HG03469 (cell line): ENCODE results near the gene ERICH3.

ENCODE experiments used
- ATAC-seq: cut with Tn5 transposase; IDR thresholded peaks from one replicate; pipeline ENCODE4 v1.9.1; 2021; ENCODE audit warnings: mild to moderate bottlenecking, moderate library complexity, moderate number of reproducible peaks; ENCODE audit not compliant: unreplicated experiment

The ERICH3 gene

DNA sequence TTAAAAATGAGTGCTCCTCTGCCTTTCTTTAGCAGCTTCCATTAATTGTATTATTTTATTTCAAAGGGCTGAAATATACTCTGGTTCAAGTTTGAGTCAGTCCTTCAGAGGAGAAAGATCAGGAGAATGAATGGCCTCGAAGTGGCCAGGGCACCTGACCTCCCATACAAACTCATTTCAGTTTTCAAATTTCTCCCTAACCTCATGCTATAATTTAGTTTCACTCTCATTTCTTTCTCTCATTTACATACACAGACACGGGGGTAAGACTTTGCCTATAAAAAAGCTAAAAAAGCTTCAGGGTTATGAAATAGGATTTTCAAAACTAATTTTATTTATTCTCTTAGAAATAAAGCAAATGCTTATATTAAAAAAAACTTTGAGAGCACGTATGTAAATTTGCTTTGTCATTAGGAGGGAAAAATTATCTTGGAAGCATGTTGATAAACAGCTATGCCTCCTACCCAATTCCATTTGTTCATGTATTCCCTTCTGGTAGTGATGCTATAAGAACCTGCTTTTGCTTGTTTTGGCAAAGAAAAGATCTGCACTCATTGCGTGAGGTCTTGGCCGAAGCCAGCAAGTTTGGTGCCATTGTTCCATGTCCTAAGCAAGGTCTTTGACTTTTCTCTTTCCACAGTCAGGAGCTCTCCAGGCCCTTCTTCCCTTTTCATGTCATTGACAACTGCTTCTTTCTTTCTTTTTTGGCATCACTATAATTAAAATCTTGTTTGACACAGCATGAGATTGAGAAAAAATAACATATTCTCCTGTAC, 80.8 kb downstream of the ERICH3 start:
- no peak for ATAC-seq

DNA sequence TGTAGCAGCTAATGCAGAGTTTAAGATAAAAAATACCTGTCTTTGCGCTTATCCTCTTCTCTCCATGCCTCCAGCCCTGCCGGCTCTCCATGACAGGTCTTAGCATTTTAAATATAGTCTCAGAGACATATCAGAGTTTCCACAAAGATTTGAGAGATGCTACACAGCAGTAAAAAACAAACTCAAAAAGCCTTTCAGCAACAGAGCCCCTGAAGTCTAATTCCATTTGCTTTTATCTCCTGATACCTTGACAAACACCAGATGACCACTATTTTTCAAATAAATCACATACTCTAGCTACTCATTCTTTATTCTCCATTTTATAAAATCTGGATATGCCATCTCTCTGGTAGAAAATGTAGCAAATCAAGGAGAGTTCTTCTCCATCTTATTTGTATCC, 81.6 kb downstream of the ERICH3 start:
- ATAC-seq, result no peak

DNA sequence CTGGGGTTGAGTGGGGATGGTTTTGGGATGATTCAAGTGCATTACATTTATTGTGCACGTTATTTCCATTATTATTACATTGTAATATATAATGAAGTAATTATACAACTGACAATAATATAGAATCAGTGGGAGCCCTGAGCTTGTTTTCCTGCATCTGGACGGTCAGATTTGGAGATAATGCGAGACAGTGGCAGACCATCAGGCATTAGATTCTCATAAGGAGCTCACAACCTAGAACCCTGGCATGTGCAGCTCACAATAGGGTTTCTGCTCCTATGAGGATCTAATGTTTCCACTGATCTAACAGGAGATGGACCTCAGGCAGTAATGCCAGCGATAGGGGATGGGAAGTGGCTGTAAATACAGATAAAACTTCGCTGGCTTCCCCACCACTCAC, 83.3 kb downstream of the ERICH3 start:
- ATAC-seq, result no peak

DNA sequence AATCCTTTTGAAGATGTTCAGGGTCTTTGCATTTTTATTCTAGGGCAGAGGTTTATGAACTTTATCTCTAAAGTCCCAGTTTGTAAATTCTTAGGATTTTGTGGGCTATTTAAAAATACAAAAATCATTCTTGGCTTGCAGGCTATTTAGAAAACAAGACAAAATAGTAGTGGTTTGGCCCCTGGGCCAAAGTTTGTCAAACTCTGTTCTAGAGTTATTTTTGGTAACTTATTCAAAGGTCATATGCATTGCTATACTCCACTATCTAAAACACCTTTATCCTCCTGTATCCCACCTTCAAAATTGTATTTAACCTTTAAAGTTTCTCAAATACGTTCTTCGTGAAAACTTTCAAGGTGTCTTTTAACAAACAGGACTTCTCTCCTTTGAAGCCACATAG, 85.7 kb downstream of the ERICH3 start:
- ATAC-seq, result no peak

DNA sequence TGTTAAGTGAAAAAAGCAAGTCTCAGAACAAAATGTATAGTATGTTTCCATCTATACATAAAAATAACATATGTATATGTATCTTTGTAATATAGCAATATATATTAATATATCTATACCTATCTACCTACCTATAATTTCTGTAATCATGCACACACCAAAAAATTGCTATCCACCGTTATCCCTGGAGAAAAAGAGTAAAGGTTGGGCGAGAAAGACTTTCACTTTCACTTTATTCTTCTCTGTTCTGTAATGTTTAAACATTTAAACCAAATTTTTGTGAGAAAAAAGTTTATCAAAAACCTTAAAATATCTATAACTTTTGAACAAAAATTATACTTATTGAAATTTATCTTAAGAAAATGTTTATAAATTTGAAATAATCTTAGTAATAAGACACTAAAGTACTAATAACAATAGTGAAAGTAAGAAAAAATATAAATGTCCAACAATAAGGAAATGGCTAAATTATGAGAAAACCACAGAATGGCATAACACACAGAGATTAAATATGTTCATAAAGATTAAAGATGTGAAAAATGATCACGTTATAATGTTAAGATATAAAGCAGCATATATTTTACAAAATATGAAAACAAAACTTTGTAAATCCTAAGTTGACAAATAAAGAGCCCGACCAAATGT, 87.2 kb downstream of the ERICH3 start:
- ATAC-seq, result no peak

DNA sequence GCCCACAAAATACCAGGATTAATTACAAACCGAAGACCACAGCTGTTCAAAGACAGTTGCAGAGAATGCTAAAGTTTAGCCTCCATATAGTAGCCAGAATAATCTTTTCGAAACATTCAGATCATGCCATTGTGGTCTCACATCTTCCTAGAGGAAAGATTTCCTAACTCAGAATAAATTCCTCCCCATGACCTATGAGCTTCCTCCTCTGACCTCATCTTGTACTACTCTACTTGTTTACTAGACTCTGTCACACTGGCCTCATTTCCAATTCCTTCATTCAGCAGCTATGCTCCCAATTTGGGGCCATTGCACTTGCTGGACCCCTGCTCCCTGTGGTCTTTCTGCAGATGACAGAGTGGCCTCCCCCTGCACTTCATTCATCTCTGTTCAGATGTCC, 89.4 kb downstream of the ERICH3 start:
- no peak for ATAC-seq

DNA sequence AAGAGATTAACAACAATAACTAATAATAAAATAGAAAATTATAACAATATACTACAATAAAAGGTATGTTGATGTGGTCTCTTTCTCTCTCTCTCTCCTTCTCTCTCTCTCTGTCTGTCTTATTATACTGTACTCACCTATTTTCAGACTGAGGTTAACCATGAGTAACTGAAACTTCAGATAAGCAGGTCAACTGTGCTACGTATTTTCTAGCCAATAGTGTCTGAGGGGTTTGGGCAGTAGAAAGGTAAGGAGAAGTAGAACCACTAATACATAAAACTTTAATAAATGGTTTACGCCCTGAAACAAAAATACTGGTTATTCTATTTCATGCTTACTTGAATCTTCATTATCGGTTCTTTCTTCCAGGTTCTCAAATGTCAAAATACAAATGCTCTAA, 90.2 kb downstream of the ERICH3 start:
- no peak for ATAC-seq

DNA sequence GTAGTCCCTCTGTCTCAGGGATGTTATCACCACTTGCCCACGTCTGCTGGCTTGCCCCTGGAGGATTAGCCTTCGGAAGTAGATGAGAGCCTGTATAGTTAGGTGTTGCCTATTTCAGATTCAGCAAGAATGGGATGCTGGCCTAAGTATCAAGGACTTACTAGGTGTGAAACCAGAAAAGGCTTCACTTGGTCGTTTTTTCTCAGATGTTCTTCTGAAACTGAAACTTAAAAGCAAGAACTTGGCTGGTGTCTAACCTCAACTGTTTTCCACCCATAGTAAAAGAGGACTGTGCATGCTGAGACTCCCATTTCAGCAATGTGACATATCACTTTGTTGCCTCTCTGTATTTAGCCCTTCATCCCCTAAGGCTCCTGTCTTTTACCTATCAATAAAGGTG, 94.2 kb downstream of the ERICH3 start:
- ATAC-seq, result peak; percentile 98

DNA sequence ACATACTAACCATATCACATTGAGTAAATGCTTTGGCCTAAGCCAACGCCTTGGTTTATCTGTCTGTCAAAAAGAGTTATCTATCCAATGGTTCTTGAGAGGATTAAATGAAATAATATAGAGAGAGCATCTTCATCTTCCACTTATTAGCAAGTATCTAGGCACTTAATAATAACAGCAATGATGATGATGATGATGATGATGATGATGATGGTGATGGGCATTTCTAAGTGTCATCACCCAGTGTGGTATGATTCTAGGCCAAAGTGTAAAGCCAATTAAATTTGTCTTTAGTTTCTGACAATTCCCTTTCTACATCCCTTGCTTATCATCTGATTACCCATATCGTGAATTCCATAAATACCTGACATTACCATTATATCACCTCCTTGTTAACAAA, 95.5 kb downstream of the ERICH3 start:
- no peak for ATAC-seq

DNA sequence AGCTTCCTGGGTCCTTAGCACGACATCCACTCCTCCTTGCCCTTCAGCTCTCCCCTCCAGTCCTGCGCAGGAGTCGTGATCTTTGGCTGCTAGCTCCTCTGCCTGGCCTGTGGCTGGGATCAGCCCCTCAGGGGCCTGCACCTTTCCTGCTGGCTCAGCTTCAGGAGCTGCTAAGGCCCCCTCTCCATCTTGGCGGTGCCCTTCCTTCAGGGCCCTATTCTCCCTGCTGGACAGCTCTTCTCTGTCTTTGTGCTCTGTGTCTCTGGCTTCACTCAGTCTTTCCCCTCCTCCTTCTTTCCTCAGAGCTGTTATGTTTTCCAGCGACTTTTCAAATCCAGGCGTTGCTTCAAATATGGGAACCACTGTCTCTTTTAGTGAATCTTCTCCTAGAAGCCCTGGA, 101.7 kb downstream of the ERICH3 start:
- no peak for ATAC-seq

DNA sequence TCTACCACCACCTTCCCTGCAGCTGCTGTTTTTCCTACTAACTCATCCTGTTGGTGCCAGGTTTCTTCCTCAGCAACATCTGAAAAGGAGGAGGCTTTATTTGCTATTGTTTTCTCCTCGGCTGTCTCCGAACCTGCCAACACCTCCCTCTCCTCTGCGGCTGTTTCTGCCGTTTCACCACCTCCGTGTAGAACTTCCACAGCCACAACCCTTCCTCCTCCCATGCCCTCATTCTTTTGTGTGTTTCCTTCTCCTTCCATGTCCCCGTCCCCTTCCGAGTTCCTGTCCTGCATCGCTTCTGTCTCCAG, 102.1 kb downstream of the ERICH3 start:
- ATAC-seq, result no peak

DNA sequence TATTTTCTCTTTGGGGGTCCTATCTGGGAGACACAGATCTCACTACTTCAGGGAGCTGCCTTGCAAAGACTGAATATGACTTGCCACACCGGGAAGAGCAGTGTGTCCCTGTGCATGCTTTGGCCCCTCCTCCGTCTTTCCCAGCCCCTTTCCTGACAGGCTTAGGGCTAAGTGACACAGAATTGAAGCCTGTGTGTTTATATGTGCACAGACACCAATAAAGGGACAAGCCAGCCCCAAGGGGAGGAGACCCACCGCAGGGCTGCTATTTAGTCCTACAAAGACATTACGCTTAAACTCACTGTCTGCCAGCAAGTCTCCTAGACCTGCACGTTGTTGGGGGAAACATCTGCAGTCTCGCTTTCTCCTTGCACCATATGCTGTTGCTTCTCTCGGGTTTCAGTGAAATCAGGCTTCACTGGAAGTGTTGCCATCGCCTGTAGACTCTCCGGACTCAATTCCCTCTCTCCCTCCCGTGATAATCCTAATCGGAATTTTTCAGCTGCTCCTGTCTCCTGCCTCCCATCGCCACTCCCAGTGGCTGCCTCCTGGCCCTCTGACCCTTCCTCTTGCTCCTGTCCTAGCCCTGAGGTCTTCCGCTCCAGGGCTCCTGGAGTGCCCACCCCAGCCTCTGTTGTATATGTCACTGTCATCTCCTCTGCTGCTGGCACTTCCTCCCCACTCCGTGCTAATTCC, 102.6 kb downstream of the ERICH3 start:
- ATAC-seq, result no peak

DNA sequence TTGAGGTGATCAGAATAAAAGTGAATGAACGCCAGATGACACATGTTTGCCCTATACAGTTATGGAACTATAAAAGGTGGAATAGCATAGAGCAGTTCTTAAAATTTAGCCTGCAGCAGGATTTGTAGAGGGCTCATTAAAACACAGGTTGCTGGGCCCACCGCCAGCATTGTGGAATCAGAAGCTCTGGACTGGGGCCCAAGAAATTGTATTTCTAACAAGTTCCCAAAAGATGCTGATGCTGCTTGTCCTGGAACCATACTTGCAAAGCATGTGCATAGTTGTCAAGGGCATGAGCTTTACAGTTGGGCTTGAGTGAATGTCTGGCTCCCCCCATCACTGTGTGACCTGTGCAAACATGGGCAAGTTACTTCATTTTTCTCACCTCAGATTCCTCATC, 123.7 kb downstream of the ERICH3 start:
- ATAC-seq, result no peak

DNA sequence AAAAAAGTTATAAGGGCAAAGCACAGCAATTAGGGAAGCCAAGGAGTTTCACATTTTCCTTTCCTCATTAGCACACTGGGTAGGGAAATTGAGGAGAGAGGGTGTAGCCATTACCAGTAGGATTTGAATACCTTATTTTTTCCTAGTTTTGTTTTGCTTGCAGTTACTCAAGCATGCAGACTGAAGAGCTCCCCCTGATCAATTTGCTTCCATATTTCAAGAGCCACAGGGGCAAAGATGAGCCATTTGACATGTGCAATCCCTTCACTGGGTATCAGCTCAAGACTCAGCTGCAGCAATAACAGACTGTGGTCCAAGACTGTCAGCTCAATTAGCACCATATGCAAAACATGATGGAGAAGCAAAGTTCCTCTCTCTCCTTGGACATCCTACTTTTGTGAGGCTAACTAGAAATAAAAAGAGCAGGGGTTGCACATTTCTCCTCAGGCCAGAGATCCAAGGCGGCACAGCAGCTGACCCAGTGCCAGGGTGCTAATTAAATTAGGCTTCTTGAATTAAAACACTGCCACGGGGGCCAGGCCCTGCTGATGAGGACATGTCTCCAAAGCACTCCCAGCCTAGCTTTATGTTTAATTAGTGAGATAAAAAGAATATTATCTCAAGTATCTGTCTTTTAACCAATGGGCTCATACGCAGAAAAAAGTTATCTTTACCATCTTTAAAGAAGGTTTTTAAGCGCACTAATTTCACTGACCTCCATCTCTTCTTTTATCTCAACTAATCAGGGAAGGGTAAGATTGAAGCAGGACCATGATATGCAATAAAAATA, 124.4 kb downstream of the ERICH3 start:
- ATAC-seq, result no peak

DNA sequence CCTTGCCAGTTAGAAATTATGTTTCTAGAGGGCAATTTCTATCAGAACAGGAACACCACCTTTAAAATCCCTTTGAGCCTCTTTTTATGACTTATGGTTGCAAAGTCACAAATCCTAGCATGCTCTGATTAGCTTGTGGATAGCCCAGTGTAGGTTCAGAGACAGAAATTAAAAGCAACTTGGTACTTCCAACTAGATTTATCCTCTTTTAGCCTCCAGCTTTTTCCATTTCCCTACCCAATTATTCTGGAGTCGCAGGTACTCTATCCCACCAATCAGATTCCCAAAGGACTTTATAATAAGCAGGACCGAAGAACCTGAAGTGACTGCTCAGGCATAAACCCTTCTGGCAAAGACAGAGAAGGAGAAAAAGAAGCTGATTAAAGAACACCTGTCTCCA, 127.8 kb downstream of the ERICH3 start:
- no peak for ATAC-seq

DNA sequence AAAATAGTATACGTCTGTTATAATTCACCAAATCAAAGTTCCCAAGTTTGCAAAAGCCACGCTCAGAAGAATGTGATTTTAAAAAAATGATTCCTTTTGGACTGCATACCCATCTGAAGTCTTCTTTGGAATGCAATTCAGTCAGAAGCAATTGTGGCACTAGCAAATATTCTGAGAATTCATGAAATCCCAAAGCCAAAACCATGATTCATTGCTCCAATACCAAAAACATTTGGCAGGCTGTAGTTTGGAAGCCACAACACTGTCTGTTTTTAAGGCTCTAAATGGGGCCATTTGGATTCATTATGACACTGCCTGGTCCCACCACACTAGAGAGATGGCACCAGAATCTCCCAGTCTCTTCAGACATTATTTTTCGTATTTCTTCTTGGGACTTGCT, 139.4 kb downstream of the ERICH3 start:
- ATAC-seq, result no peak

DNA sequence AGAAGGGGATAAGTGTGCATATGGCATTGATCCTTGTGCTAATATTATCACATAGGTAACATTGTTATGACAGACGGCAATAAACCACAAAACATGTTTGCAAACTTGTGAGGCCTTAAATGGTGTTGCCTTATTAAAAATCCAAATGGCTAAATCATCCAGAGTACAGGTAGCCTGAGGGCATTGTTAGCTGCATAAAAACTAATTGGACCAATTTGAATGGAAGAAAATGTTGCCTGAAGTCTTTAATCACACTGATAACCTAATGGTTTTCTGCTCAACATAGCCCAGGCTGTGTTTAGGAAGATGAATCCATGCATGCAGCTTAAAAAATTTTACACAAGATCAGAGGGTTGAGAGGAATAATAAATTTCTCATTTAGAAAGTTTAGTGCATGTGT, 141.8 kb downstream of the ERICH3 start:
- ATAC-seq, result no peak

DNA sequence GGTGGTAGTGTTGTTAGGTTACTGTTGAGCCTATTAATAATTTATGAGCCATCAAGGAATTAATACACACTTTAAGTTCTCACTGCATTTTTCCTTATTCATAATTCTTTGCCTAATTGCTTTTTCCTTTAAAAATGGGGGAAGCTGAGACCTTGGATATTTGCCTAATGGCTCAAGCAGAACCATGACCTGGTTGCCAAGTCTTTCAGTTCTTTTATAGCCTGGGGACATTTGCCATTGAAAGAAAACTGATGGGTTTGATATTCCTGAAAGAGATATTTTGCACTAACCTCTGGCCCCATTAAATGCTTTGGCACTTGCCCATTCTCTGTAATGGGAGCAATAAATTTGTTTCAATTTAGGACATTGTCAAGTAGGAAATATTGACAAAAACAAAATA, 142.7 kb downstream of the ERICH3 start:
- ATAC-seq, result no peak

DNA sequence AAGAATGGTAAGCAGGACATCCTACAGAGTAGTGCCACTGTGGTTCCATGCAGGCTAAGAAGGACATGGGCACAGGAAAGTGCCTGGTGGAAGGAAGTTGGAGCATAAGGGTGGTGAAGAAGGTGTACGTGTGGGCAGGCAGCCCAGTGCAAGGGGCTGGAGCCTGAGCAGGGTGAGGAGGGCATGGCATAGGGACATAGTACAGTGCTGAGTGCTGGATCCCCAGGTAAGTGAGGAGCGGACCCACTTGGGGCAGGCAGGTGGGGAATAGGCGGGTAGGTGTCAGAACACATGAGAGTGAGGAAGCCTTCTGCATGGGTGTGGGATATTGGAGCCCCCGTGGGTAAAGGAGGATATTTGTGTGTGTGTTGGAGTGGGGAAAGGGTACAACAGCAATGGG, 145.5 kb downstream of the ERICH3 start:
- no peak for ATAC-seq

DNA sequence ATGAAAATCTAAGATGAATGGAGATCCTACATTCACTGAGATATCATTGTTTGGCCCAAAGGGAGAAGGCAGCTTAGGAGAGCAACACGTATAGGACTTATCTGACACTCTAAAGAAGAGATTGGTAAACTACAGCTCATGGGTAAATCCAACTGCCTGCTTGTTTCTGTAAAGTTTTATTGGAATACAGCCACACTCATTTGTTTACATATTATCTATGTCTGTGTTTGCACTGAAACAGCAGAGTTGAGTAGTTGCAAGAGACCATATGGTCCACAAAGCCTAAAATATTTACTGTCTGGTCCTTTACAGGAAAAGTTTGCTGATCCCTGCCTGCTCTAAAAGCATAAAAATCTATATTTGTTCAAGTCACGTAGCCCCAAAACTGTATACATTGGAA, 146.9 kb downstream of the ERICH3 start:
- ATAC-seq, result no peak

DNA sequence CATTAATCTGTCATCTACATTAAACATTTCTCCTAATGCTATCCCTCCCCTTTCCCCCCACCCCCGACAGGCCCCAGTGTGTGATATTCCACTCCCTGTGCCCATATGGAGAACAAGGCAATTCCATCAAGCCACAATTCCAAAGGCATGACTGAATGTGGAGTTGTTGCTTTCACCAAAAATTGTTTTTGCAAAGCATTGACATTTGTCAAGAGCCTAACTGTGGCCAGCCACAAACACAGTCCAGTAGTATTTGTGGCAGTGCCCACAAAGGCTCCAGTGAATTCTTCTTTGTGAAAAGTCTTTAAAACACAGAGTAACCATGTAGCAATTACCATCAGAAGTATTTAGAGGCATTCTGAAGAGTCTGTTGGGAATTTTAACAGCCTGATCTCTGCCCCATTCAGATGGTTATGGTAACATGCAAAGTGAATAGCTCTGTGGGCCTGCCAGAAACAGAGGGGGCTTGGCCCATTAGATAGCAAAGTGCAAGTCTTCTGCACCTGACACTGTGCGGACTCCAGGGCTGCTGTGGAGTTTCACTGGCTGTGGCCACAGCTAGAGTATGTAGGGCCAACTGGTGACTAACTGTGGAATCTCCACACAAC, 149.6 kb downstream of the ERICH3 start:
- ATAC-seq, result no peak
